IMR-90 (cell line): ENCODE results near the gene RGS13.

Source experiments
- BHLHE40 ChIP-seq: fragments of 150-350 bp; IDR thresholded peaks from 2 replicates; pipeline ENCODE4 v1.6.1; 2016; ENCODE audit warnings: mild to moderate bottlenecking, low read depth, low read length
- CTCF ChIP-seq: conservative IDR thresholded peaks from 2 replicates; pipeline ENCODE4 v1.5.1; 2012; ENCODE audit warnings: mild to moderate bottlenecking, low read depth, low read length, improper control_type of control experiment
- FOS ChIP-seq: fragments of 150-350 bp; IDR thresholded peaks from 2 replicates; pipeline ENCODE4 v1.6.1; 2016; ENCODE audit warnings: low read depth, low read length
- MAZ ChIP-seq: IDR thresholded peaks from 2 replicates; pipeline ENCODE4 v1.6.1; 2012; ENCODE audit warnings: low read depth, mild to moderate bottlenecking, low read length, improper control_type of control experiment, moderate library complexity, borderline replicate concordance
- NFE2L2 ChIP-seq: fragments of 150-350 bp; IDR thresholded peaks from 2 replicates; pipeline ENCODE4 v1.6.1; 2016; ENCODE audit warnings: low read depth, mild to moderate bottlenecking, low read length
- POLR2A ChIP-seq: IDR thresholded peaks from 2 replicates; pipeline ENCODE4 v1.6.1; 2012; ENCODE audit warnings: mild to moderate bottlenecking, low read depth, low read length
- RFX5 ChIP-seq: IDR thresholded peaks from 2 replicates; pipeline ENCODE4 v1.8.0; 2012; ENCODE audit warnings: low read depth, mild to moderate bottlenecking, low read length, moderate library complexity

- TF ChIP-seq FOS (no peak), CTCF (no peak), POLR2A (no peak), MAZ (no peak), NFE2L2 (no peak), BHLHE40 (no peak), RFX5 (no peak)
Measured at GRCh38 chr1:192598589-192598988, 37.4 kb upstream of the RGS13 start.
